NCI-H128 (cell line): ENCODE data around the gene TEAD1.
"Not testable (repeated sequence)": the region's sequence is repeated elsewhere in the genome, so short reads cannot be mapped to it uniquely, and the experiment has no call there.

Experiments used
- DNase-seq: peaks from one replicate; lab custom pipeline; 2025; ENCODE audit not compliant: unreplicated experiment; lab: John Stamatoyannopoulos, UW

TEAD1 gene

DNA sequence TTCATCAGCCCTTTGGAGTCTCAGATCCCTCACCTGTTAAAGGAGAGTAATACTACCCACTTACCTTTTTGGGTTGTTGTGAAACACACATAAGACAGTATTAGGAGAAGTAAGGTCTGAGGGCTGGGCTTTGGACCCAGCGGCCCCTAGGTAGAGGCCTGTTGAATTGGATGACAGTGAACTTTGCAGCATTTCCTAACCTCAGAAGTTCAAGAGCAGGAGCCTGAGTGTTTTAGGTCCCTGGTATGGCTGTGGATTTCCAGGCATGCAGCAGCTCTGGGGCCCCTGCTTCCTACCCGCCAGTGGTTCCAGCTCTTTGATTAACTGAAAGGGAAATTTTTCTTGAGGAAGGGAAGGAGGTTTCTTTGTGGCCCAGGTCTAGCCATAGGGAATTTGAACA, 58.9 kb downstream of the TEAD1 start:
- DNase-seq = no peak

- DNase-seq = no peak
These were observed 60.4 kb downstream of the TEAD1 start for GRCh38 chr11:12734625-12735024.

GRCh38 chr11:12735262-12735661, 61.0 kb downstream of the TEAD1 start:
- no peak for DNase-seq

DNA sequence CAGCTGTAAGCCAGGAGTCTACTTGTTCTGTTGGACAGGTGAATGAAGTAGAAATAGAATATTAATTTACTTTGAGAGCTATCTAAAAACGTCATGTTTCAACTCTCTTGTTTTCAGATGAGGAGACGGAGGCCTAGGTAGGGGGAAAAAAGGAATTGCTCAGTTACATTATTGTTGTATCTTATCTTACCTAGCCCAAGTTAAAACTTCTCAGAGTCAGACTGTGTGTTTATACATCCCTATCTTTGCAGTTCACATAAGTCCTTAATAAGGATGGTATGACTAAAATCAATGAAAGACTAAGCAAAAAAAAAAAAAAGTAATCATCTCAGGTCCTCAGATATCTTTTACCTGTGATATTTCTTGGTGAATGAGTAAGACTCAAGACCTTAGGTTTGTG, 62.8 kb downstream of the TEAD1 start:
- DNase-seq = no peak

- DNase-seq = no peak
These were observed 67.5 kb downstream of the TEAD1 start for GRCh38 chr11:12741671-12742216.

DNA sequence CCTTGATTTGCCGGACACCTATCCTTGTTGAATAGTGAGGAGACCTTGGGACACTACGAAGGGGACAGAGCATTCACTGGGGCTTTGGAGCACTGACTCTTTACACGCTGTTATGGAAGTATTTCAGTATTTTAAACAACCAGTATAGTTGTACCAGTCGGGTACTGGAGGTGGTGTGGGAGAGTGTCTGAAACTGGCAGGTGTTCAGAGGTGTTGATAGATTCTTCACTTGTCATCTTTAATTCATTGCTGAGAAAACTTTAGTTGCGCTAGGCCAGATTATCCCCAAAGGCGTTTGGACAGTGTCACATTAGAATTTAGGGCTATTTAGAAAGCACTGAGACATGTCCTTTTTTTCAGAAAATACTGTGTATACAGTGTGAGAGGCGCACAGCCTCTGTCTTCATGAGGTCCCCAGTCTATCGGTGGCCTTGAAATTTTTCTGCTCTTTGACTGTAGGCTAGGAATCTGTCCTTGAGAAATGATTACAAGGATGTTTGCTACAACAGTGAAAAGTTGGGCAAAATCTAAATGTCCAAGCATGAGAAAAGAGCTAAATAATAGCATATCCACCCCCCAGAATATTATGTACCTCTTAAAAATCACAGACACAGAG, 69.7 kb downstream of the TEAD1 start:
- no peak for DNase-seq

- no peak for DNase-seq
These were observed 70.7 kb downstream of the TEAD1 start for GRCh38 chr11:12744826-12745502.

DNA sequence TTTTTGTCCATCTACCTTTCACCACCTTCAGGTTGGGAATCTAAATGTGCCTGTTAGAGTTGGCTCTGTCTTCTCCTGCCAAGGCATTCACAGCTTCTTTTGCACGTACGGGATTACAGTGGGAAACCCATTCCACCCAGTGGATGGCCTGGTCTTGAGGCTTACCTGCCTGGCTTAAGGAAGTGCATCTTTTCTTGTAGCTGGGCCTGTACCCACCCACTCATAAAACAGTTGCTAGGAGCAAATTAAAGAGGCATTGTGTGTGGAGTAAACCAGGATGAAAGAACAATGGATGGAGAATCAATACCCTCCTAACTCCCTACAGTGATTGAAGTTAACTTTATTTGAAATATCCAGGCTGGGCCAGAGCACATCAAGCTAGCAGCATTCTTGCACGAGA, 71.6 kb downstream of the TEAD1 start:
- no peak for DNase-seq

DNA sequence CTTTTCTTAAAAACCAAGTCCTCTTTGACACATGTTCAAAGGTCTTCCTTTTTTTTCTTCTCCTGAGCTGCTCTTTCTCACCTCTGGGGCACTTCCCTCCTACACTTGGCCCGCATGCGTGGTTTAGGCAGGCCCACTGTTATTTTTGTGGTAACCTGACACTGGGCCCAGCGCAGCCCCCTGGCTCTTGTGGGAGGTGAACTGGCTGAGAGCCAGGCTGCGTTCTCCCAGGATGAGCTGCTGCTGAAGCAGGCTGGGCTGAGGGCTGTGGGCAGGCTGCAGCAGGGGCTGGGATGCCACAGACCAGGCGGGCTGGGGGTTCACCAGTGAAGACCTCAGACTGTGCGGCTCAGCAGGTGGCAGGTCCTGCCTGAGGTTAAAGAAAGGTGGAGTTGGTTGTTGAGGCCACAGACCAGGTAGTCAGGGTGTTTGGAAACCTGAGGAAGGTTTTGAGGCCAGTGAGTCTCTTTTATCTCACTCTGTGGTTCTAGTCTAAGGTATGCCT, 72.4 kb downstream of the TEAD1 start:
- peak; percentile 89 for DNase-seq

DNA sequence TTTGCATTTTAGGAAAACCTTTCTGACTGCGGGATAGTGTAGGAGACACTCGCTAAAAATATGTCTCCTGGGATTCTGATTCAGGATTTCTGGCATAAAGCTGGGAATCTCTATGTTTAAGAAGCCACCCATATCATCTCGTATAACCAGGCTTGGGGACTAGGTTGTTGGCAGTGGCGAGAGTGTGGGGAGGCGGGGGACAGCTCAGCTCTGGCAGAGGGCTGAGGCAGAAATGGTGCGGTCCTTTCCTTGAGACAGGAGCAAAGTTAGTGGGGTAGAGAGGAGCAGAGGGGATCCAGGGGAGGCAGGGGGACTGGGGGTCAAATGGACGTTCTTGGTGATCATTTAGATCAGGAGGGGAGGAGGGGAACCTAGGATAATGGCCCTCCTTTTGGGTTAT, 74.3 kb downstream of the TEAD1 start:
- no peak for DNase-seq

GRCh38 chr11:12749442-12749841, 75.2 kb downstream of the TEAD1 start:
- DNase-seq = no peak

- DNase-seq = no peak
These were observed 76.0 kb downstream of the TEAD1 start for GRCh38 chr11:12750181-12750580.

DNA sequence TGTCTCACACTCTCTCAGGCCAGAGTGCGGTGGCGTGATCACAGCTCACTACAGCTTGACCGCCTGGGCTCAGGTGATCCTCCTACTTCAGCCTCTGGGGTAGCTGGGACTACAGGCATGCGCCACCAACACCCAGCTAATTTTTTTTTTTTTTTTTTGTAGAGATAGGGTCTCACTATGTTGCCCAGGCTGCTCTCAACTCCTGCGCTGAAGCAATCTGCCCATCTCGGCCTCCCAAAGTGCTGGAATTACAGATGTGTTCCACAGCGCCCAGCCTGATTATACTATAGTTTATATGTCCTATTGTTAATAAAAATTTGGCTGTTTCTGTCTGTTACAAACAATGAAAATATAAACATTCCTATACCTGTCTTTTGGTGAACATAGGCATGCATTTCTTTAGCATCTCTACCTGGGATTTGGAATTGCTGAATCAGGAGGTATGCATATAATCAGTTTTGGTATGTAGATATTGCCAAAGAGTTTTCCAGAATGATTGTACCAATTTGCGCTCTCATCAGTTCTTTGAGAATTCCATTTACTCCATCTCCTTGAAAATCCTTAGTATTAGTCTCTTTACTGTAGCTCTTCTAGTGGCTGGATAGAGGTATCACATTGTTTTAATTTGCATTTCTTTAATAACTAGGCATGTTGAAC, 78.8 kb downstream of the TEAD1 start:
- no peak for DNase-seq

DNA sequence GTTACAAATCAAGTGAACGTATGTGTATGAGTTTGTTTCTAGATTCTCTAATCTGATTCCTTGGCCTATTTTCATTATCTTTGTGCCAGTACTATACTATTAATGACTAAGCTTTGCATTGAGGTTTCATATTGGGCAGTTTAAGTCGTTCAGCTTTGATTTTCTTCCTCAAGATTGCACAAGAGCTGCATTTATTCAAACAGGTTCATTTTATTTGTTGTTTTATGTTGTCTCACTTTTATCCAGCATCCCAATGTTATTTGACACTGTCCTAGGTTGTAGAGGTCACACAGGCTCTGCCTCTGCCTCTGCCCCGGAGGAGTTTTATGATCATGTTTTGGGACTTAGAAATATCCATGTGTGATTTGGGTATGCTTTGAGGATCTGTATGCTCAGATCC, 79.8 kb downstream of the TEAD1 start:
- no peak for DNase-seq

DNA sequence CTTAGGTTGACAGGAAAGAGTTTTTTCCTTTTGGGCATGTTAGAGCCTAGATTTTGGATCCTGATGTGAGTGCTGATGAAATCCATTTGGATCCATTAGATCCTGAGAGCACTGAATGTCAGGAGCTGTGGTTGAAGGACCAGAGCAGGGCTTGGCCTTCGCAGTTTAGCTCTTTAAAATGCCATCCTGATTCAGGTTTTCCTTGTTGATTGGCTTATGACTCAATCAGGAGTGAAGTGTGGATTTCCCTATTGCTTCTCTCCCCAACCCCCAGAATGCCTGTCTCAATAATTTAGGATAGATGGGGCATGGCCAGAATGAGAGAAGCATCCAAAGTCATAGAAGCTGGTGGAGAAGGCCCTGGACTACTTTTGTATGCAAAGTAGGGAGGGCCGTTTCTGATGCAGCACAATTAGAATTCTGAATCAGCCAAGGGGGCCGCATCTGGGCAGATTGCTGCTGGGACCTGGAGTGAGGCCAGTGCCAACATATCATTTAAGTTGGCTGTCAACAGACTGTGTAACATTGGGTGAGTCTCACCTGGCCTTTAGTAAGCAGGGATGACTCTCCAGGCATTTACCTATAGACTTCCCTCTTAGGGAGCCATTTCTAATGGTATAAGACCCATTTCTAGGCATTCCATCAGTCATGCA, 80.5 kb downstream of the TEAD1 start:
- DNase-seq = no peak

- DNase-seq = peak; percentile 50
These were observed 81.6 kb downstream of the TEAD1 start for GRCh38 chr11:12755510-12756453.

DNA sequence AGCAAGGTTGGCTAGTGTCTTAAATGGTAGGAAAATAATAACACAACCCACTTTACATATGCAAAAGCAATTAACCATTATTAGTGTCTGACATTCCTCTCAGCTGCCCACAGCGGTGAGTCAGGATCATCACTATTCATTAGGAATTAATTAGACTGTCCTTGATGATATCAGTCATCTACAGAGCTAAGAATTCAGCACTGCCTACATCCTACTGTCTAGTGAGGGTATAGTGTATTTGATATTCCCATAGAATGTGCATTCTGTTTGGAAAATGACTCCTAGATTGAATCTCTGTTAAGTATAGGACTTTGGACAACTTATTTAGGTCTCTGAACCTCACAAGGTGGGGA, 82.2 kb downstream of the TEAD1 start:
- DNase-seq = no peak

- no peak for DNase-seq
These were observed 82.6 kb downstream of the TEAD1 start for GRCh38 chr11:12756867-12757266.

DNA sequence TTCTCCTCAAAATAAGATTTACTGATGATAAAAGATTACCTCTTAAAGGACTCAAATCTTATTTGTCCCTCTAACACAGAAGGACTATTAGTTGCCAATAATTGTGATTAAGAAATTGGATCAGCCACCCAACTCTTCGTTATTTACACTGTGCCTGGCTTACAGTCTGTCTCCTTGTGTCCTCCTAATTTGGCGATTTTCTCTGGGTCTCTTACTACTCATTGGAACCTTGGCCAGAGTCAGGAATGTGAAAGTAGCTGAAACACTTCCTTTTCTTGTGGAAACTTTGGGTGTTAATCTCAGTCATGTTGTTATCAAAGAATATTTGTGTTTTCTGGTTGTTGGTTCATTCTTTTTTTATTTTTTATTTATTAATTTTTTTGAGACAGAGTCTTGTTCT, 83.2 kb downstream of the TEAD1 start:
- no peak for DNase-seq

- not testable (repeated sequence) for DNase-seq
These were observed 83.9 kb downstream of the TEAD1 start for GRCh38 chr11:12758117-12758516.

- no peak for DNase-seq
These were observed 86.8 kb downstream of the TEAD1 start for GRCh38 chr11:12761029-12761428.
